Natural killer cell (primary cell): ENCODE measurements around the gene CCNI2. TPM values are rescaled to one million over a fixed set of nuclear protein-coding genes. Genes with fewer than 3 reads are reported as not detected.

ENCODE experiments used
- ATAC-seq, 3 donors: fragments of 150-1000 bp in 2 of 3; fragments of 200-7000 bp in 1 of 3; cut with Tn5 transposase; 1 replicate in 1 of 3; 2 replicates in 2 of 3; pipeline ENCODE4 v1.10.0; 2021; ENCODE audit warnings: mild to moderate bottlenecking in 2 of 3, moderate library complexity in 2 of 3
- DNase-seq, 2 donors: peaks; one replicate each; pipeline versions ENCODE4 v3.0.0 to v3.0.0-alpha.2; 2013 to 2021; ENCODE audit warnings: mixed read lengths in 1 of 2
- H3K27ac ChIP-seq: one replicate; pipeline ENCODE4 v1.5.1; 2013; ENCODE audit warnings: mild to moderate bottlenecking, low read length
- H3K27me3 ChIP-seq: one replicate; pipeline ENCODE4 v1.6.1; 2013; ENCODE audit warnings: low read length; ENCODE audit not compliant: control insufficient read depth, insufficient read depth
- H3K36me3 ChIP-seq: one replicate; pipeline ENCODE4 v1.6.1; 2013; ENCODE audit warnings: low read length; ENCODE audit not compliant: control insufficient read depth, insufficient read depth
- H3K4me1 ChIP-seq: one replicate; pipeline ENCODE4 v1.6.1; 2013; ENCODE audit warnings: low read length; ENCODE audit not compliant: control insufficient read depth, insufficient read depth
- H3K4me3 ChIP-seq: one replicate; pipeline ENCODE4 v1.5.1; 2013; ENCODE audit warnings: low read length
- H3K9me3 ChIP-seq: one replicate; pipeline ENCODE4 v1.6.1; 2013; ENCODE audit warnings: low read length; ENCODE audit not compliant: control insufficient read depth, insufficient read depth
- H3K27ac Mint-ChIP-seq, 2 donors: one replicate each; pipeline ENCODE4 v1.8.0; 2022; ENCODE audit warnings: mild to moderate bottlenecking in 2 of 2, mixed read lengths in 2 of 2, moderate library complexity in 1 of 2
- H3K27me3 Mint-ChIP-seq, 2 donors: one replicate each; pipeline ENCODE4 v1.8.0; 2022; ENCODE audit warnings: low read depth in 2 of 2, mixed read lengths in 2 of 2
- H3K36me3 Mint-ChIP-seq: one replicate; pipeline ENCODE4 v1.8.0; 2022; ENCODE audit warnings: mixed read lengths
- H3K4me1 Mint-ChIP-seq, 2 donors: one replicate each; pipeline ENCODE4 v1.8.0; 2022; ENCODE audit warnings: mixed read lengths in 2 of 2
- H3K4me3 Mint-ChIP-seq: one replicate; pipeline ENCODE4 v1.8.0; 2022; ENCODE audit warnings: mild to moderate bottlenecking, moderate library complexity, mixed read lengths
- H3K9me3 Mint-ChIP-seq, 2 donors: one replicate each; pipeline ENCODE4 v1.8.0; 2022; ENCODE audit warnings: mixed read lengths in 2 of 2
- WGBS: methylation state at CpG from one replicate; pipeline ENCODE4 v1.1.7; 2013; ENCODE audit warnings: missing lambda C conversion rate; ENCODE audit not compliant: insufficient coverage; 5-methylcytosine and 5-hydroxymethylcytosine counted together
- intact Hi-C: fragments of 100-400 bp; cut with micrococcal nuclease; formaldehyde crosslinking; loops from one replicate; pipeline ENCODE4 v1.14.2; 2022
- total RNA-seq, 4 donors: library from RNA; stranded (reverse); fragments of 120-200 nt in 1 of 4; gene quantifications; one replicate each; pipeline versions ENCODE4 v1.2.3 to v1.2.4, GENCODE V29; 2013 to 2022
- TF ChIP-seq, protein P1 (sequence below): fragments of 200-600 bp; IDR thresholded peaks from one replicate; pipeline ENCODE4 v1.8.0; 2022; ENCODE audit warnings: antibody characterized with exemption

Gene CCNI2
- total RNA-seq, 3 donors from 2014 or later (not counting 1 experiment from before 2014, with no cell fraction given) = 0.23 to 1.5 TPM; not detected in 1

DNA sequence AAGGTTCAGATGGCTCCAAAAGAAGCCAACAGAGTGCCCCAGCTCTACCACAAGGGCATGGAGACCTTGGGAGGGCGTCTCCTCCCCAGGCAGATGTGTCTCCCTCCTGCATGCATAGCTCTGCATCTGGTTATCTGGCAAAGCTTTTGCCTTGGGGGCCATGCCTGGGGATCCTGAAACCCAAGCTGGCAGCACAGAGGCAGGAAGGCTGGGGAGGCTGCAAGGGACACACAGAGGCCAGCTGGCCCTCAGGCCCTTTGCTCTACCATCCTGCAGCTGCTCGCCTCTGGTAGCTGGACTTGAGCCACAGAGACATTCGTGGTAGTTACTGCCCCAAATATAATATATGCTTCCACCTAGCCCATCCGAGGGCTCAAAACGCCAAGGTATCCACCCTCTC lies 25.9 kb downstream of the CCNI2 start:
- H3K4me1 Mint-ChIP-seq = peaks cover 3 to 7% of the 10 kb centered on the region in 2 donors
- H3K36me3 ChIP-seq = no peaks in the 10 kb centered on the region
- H3K27me3 Mint-ChIP-seq = peaks cover 3 to 8% of the 10 kb centered on the region in 2 donors
- H3K27ac ChIP-seq = no peak overlapping the region
- no peaks in the 10 kb centered on the region for H3K9me3 Mint-ChIP-seq
- no peak overlapping the region for H3K27ac Mint-ChIP-seq
- H3K9me3 ChIP-seq = no peaks in the 10 kb centered on the region
- TF ChIP-seq, protein P1, sequence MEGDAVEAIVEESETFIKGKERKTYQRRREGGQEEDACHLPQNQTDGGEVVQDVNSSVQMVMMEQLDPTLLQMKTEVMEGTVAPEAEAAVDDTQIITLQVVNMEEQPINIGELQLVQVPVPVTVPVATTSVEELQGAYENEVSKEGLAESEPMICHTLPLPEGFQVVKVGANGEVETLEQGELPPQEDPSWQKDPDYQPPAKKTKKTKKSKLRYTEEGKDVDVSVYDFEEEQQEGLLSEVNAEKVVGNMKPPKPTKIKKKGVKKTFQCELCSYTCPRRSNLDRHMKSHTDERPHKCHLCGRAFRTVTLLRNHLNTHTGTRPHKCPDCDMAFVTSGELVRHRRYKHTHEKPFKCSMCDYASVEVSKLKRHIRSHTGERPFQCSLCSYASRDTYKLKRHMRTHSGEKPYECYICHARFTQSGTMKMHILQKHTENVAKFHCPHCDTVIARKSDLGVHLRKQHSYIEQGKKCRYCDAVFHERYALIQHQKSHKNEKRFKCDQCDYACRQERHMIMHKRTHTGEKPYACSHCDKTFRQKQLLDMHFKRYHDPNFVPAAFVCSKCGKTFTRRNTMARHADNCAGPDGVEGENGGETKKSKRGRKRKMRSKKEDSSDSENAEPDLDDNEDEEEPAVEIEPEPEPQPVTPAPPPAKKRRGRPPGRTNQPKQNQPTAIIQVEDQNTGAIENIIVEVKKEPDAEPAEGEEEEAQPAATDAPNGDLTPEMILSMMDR = no peak
- peaks cover 13% of the 10 kb centered on the region for H3K27me3 ChIP-seq
- H3K4me1 ChIP-seq = peaks cover 17% of the 10 kb centered on the region
- intact Hi-C loops = no loop called here
- no peaks in the 10 kb centered on the region for H3K36me3 Mint-ChIP-seq
- 98% methylated on average over 5 of the region's 5 CpGs for WGBS
- DNase-seq = no peak
- no peak overlapping the region for H3K4me3 ChIP-seq
- no peak overlapping the region for H3K4me3 Mint-ChIP-seq
- ATAC-seq = no peak

DNA sequence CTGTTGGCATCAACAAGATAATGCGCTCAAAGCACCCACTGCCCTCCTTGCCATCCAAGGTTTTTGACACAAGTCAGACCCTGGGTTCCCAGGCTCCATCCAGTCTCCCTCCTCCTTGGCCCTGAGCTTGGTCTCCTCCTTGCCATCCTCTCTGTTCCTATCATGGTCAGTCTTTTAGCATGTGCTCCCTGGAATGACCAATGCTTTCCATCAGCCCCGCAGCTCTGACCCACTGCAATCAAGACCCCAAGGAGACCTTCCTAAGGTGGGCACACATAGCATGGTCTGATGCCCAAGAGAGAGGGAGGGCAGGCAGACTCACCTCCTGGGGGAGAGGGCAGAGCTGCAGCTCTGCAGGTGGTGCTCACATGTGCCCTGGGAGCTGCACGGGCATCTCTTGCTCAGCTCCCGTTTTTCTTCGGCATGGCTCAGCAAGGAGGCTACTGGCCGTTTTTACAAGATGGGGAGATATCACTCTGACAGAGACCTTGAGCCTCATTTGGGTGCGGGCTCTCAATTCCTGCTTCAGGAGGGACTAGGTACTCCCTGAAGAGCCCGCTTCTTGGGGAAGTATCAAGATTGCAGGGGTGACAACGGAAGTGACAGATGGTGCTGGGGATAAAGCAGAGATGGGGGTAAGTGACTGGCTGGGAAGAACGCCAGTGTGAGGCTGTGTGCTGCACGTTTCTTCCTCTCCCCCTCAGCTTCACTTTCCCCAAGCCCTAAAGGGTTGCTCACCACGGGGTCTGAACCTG lies 26.6 kb downstream of the CCNI2 start:
- no peaks in the 10 kb centered on the region for H3K9me3 Mint-ChIP-seq
- no peak overlapping the region for H3K27ac Mint-ChIP-seq
- intact Hi-C loops = no loop called here
- Histone ChIP-seq H3K27ac (no peak overlapping the region), H3K36me3 (no peaks in the 10 kb centered on the region), H3K4me1 (peaks cover 18% of the 10 kb centered on the region), H3K9me3 (no peaks in the 10 kb centered on the region), H3K4me3 (no peak overlapping the region), H3K27me3 (peaks cover 16% of the 10 kb centered on the region)
- peaks cover 7 to 8% of the 10 kb centered on the region in 2 donors for H3K4me1 Mint-ChIP-seq
- 82% methylated on average over 12 of the region's 12 CpGs for WGBS
- H3K27me3 Mint-ChIP-seq = peaks cover 10 to 13% of the 10 kb centered on the region in 2 donors
- ATAC-seq (no peak), DNase-seq (no peak)
- TF ChIP-seq, protein P1 = no peak
- H3K36me3 Mint-ChIP-seq = no peaks in the 10 kb centered on the region
- no peak overlapping the region for H3K4me3 Mint-ChIP-seq

DNA sequence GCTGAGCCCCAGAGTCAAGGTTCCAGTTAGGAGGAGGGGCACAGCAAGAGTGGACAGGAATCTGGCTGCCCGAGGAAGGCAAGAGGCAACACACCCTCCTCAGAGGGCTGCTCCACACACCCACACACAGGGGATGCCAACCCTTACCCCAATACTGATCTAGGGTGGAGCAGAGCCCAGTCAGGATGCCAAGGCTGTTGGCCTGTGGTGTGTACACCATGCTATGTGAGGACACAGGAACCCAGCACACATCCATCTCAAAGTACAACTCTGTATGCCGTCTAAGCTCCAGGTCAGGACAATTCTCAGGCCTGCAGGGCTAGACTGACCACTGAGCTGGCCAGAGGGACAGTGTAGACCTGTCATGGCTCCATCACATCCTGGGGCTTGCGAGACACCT lies 27.2 kb downstream of the CCNI2 start:
- H3K4me1 ChIP-seq = peaks cover 18% of the 10 kb centered on the region
- H3K4me3 ChIP-seq = no peak overlapping the region
- H3K4me1 Mint-ChIP-seq = peaks cover 7 to 8% of the 10 kb centered on the region in 2 donors
- WGBS = 99% methylated on average over 3 of the region's 3 CpGs
- peaks cover 16 to 19% of the 10 kb centered on the region in 2 donors for H3K27me3 Mint-ChIP-seq
- H3K36me3 Mint-ChIP-seq = no peaks in the 10 kb centered on the region
- no peak for DNase-seq
- H3K27me3 ChIP-seq = peaks cover 21% of the 10 kb centered on the region
- no peak for ATAC-seq
- H3K9me3 Mint-ChIP-seq = no peaks in the 10 kb centered on the region
- no peaks in the 10 kb centered on the region for H3K9me3 ChIP-seq
- TF ChIP-seq, protein P1 = no peak
- intact Hi-C loops = no loop called here
- H3K27ac Mint-ChIP-seq = no peak overlapping the region
- H3K4me3 Mint-ChIP-seq = no peak overlapping the region
- no peaks in the 10 kb centered on the region for H3K36me3 ChIP-seq
- no peak overlapping the region for H3K27ac ChIP-seq
